ENCODE data around the gene FGR. TPM values are rescaled to one million over a fixed set of nuclear protein-coding genes. Genes with fewer than 3 reads are reported as not detected.
"Not testable (repeated sequence)": the region's sequence is repeated elsewhere in the genome, so short reads cannot be mapped to it uniquely, and the experiment has no call there.

The FGR gene
- total and polyA plus RNA-seq, 2 donors: 3.4 to 15.8 TPM

- H3K27ac ChIP-seq (ENCODE audit: low read depth): no peak overlapping the region
- 87% methylated on average over 5 of the region's 5 CpGs for WGBS
- DNase-seq (ENCODE audit: extremely low spot score): no peak
- H3K4me1 ChIP-seq (ENCODE audit: insufficient read depth): no peaks in the 10 kb centered on the region
- no peaks in the 10 kb centered on the region for H3K36me3 ChIP-seq (ENCODE audit: insufficient read depth)
- H3K4me3 ChIP-seq (ENCODE audit: low read depth, low read length): no peak overlapping the region
Measured at GRCh38 chr1:27652111-27652864, 17.3 kb upstream of the FGR start.

- H3K27ac ChIP-seq (ENCODE audit: low read depth): no peak overlapping the region
- no peaks in the 10 kb centered on the region for H3K36me3 ChIP-seq (ENCODE audit: insufficient read depth)
- 33% methylated on average over 7 of the region's 7 CpGs for WGBS
- DNase-seq (ENCODE audit: extremely low spot score): no peak
- no peak overlapping the region for H3K4me3 ChIP-seq (ENCODE audit: low read depth, low read length)
- no peaks in the 10 kb centered on the region for H3K4me1 ChIP-seq (ENCODE audit: insufficient read depth)
Measured at GRCh38 chr1:27650539-27651175, 15.7 kb upstream of the FGR start.

- 44% methylated on average over 1 of the region's 1 CpG for WGBS
- DNase-seq (ENCODE audit: extremely low spot score): no peak
- Histone ChIP-seq H3K27ac (ENCODE audit: low read depth) (no peak overlapping the region), H3K4me3 (ENCODE audit: low read depth, low read length) (no peak overlapping the region), H3K4me1 (ENCODE audit: insufficient read depth) (no peaks in the 10 kb centered on the region), H3K36me3 (ENCODE audit: insufficient read depth) (no peaks in the 10 kb centered on the region)
Measured at GRCh38 chr1:27650171-27650538, 15.2 kb upstream of the FGR start.

GRCh38 chr1:27649306-27649635, 14.3 kb upstream of the FGR start:
- H3K27ac ChIP-seq (ENCODE audit: low read depth): no peak overlapping the region
- no peak overlapping the region for H3K4me3 ChIP-seq (ENCODE audit: low read depth, low read length)
- 82% methylated on average over 11 of the region's 11 CpGs for WGBS
- no peaks in the 10 kb centered on the region for H3K4me1 ChIP-seq (ENCODE audit: insufficient read depth)
- H3K36me3 ChIP-seq (ENCODE audit: insufficient read depth): no peaks in the 10 kb centered on the region
- no peak for DNase-seq (ENCODE audit: extremely low spot score)

- 69% methylated on average over 6 of the region's 6 CpGs for WGBS
- Histone ChIP-seq H3K36me3 (ENCODE audit: insufficient read depth) (no peaks in the 10 kb centered on the region), H3K4me3 (ENCODE audit: low read depth, low read length) (no peak overlapping the region), H3K4me1 (ENCODE audit: insufficient read depth) (no peaks in the 10 kb centered on the region), H3K27ac (ENCODE audit: low read depth) (no peak overlapping the region)
- DNase-seq (ENCODE audit: extremely low spot score): no peak
Measured at GRCh38 chr1:27648602-27649305, 13.8 kb upstream of the FGR start.

- H3K27ac ChIP-seq (ENCODE audit: low read depth): no peak overlapping the region
- H3K4me1 ChIP-seq (ENCODE audit: insufficient read depth): no peaks in the 10 kb centered on the region
- WGBS: 96% methylated on average over 5 of the region's 5 CpGs
- no peak for DNase-seq (ENCODE audit: extremely low spot score)
- no peaks in the 10 kb centered on the region for H3K36me3 ChIP-seq (ENCODE audit: insufficient read depth)
- no peak overlapping the region for H3K4me3 ChIP-seq (ENCODE audit: low read depth, low read length)
Measured at GRCh38 chr1:27647328-27647727, 12.3 kb upstream of the FGR start.

- H3K36me3 ChIP-seq (ENCODE audit: insufficient read depth): no peaks in the 10 kb centered on the region
- no peak overlapping the region for H3K4me3 ChIP-seq (ENCODE audit: low read depth, low read length)
- WGBS: 77% methylated on average over 8 of the region's 8 CpGs
- H3K27ac ChIP-seq (ENCODE audit: low read depth): no peak overlapping the region
- DNase-seq (ENCODE audit: extremely low spot score): no peak
- H3K4me1 ChIP-seq (ENCODE audit: insufficient read depth): no peaks in the 10 kb centered on the region
Measured at GRCh38 chr1:27646676-27647075, 11.7 kb upstream of the FGR start.

- Histone ChIP-seq H3K4me3 (ENCODE audit: low read depth, low read length) (no peak overlapping the region), H3K27ac (ENCODE audit: low read depth) (no peak overlapping the region), H3K36me3 (ENCODE audit: insufficient read depth) (no peaks in the 10 kb centered on the region), H3K4me1 (ENCODE audit: insufficient read depth) (no peaks in the 10 kb centered on the region)
- WGBS: 98% methylated on average over 4 of the region's 4 CpGs
- no peak for DNase-seq (ENCODE audit: extremely low spot score)
Measured at GRCh38 chr1:27645071-27645415, 10.1 kb upstream of the FGR start.

GRCh38 chr1:27644369-27645070, 9.5 kb upstream of the FGR start:
- Histone ChIP-seq H3K27ac (ENCODE audit: low read depth) (no peak overlapping the region), H3K4me3 (ENCODE audit: low read depth, low read length) (no peak overlapping the region), H3K36me3 (ENCODE audit: insufficient read depth) (no peaks in the 10 kb centered on the region), H3K4me1 (ENCODE audit: insufficient read depth) (no peaks in the 10 kb centered on the region)
- WGBS: 84% methylated on average over 5 of the region's 5 CpGs
- no peak for DNase-seq (ENCODE audit: extremely low spot score)

GRCh38 chr1:27643600-27644368, 8.8 kb upstream of the FGR start:
- DNase-seq (ENCODE audit: extremely low spot score): no peak
- no peaks in the 10 kb centered on the region for H3K36me3 ChIP-seq (ENCODE audit: insufficient read depth)
- H3K4me1 ChIP-seq (ENCODE audit: insufficient read depth): no peaks in the 10 kb centered on the region
- no peak overlapping the region for H3K4me3 ChIP-seq (ENCODE audit: low read depth, low read length)
- H3K27ac ChIP-seq (ENCODE audit: low read depth): no peak overlapping the region
- WGBS: 34% methylated on average over 13 of the region's 13 CpGs

GRCh38 chr1:27640514-27640913, 5.5 kb upstream of the FGR start:
- H3K27ac ChIP-seq (ENCODE audit: low read depth); DNase-seq (ENCODE audit: extremely low spot score); H3K4me3 ChIP-seq (ENCODE audit: low read depth, low read length); H3K36me3 ChIP-seq (ENCODE audit: insufficient read depth); H3K4me1 ChIP-seq (ENCODE audit: insufficient read depth): not testable (repeated sequence)
- WGBS: 93% methylated on average over 9 of the region's 9 CpGs

GRCh38 chr1:27638805-27639204, 3.8 kb upstream of the FGR start:
- DNase-seq (ENCODE audit: extremely low spot score): no peak
- Histone ChIP-seq H3K4me3 (ENCODE audit: low read depth, low read length) (no peak overlapping the region), H3K4me1 (ENCODE audit: insufficient read depth) (no peaks in the 10 kb centered on the region), H3K27ac (ENCODE audit: low read depth) (no peak overlapping the region), H3K36me3 (ENCODE audit: insufficient read depth) (no peaks in the 10 kb centered on the region)
- 96% methylated on average over 2 of the region's 2 CpGs for WGBS

- WGBS: 70% methylated on average over 5 of the region's 5 CpGs
- no peak overlapping the region for H3K27ac ChIP-seq (ENCODE audit: low read depth)
- H3K4me3 ChIP-seq (ENCODE audit: low read depth, low read length): no peak overlapping the region
- no peaks in the 10 kb centered on the region for H3K4me1 ChIP-seq (ENCODE audit: insufficient read depth)
- H3K36me3 ChIP-seq (ENCODE audit: insufficient read depth): no peaks in the 10 kb centered on the region
- no peak for DNase-seq (ENCODE audit: extremely low spot score)
Measured at GRCh38 chr1:27638047-27638734, 3.2 kb upstream of the FGR start.
